ENCODE measurements around the gene MTCL1.

Gene MTCL1

DNA sequence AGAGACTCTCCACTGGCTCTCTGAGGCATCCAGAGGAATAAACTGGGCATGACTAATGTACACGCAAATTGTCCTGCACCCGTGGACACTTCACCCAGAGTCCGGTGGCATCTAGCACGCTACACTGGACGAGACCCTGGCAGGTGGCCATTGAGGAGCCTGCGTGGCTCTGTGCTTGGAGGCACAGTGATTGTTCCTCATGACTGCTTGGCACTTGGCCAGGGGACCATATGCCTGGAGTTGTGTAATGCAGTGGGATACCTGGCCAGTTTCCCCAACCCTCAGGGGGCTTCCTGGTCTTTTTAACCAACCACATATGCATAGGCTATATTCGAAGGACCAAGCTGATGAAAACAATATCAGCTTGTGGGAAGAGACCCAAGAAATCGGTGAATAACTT lies 66.6 kb downstream of the MTCL1 start:
- peak; percentile 29 for DNase-seq (ENCODE audit: low spot score)

DNA sequence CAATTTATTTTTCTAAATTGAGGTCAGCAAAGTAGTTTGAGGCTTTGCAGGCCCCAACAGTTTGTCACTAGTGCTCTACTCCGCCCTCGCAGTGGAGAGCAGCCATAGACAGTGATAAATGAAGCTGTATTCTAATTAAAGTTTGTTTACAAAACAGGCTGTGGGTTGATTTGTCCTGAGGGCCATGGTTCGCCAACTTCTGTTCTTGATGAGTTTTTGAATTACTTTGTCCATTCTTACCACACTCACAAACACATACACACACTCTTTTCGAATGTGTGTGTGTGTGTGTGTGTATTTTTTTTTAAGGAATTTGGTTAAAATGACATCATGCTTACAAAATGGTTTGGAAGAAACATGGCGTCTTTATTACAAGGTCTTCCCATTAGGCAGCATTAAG lies 68.6 kb downstream of the MTCL1 start:
- DNase-seq (ENCODE audit: low spot score), result no peak

DNA sequence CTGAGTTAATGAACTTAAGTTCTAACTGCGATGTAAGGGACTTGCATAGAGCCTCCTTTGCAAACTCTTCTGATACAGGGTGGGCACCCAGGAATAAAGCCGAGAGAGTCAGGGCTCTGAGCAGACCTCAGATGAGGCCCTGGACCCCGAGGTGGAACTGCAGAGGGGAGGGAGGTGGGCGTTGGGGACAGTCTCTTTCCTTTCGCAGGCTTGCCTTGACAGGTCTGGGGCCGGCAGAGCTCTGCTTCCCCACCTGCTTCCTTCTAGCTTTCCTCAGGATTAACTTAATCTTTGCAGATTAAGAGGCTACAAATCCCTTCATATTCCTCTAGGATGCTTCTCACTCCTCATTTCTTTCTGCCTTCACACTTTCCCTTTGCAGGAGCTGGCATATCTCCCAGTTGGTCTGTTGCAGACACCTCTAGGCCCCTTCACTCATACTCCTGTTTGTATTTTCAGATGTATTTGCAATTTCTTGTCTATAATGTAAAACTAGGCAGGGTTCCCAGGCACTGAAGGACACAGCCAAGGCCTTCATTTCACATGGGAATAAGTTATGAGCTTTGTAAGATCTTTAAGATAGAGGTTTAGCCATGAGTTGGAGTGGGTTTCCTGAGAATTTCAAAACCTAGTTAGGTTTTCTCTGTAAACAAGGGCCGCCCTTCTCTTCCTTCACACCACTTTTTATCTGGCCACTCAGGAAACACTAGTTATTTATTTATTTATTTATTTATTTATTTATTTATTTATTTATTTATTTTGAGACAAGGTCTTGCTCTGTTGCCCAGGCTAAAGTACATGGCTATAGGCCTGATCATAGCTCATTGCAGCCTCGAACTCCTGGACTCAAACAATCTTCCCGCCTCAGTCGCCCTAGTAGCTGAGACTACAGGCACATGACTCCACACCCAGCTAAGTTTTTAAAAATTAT lies 70.9 kb downstream of the MTCL1 start:
- no peak for DNase-seq (ENCODE audit: low spot score)

DNA sequence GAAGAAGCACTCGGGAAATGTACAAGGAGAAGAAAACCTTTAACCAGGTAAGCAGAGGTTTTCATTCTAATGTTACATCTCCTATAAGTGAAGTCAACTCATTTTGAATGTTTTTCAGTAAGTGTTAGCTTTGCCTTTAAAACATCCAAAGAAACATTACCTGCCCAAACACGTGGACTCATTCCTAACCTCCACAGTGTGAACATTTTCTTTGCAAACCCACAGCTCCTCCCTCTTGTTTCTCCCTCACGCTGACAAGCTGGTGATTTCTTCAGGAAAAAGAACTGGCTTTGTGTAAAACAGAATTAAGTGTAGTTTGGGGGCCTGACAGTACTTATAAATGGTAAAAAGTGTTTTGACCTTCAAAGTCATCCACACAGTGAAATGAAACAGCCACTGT lies 72.5 kb downstream of the MTCL1 start:
- DNase-seq (ENCODE audit: low spot score), result no peak

DNA sequence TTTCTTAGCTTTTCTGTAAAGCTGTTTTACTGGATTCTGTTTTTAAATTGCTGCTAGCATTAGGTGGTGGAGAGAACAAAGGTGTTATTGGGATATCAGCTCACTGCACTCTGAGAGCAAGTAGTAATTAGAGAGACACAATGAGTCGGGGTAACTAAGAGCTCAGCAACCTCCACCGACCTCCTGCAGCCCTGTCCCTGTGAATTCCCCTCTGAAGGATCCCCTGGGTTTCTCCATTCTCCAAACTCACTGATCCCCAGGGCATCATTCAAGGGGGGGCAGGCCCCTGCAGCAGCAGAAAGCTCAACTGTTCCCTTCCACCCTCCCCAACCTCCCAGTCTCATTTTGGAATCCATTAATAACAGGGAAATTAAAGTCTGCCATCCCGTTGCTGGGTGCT lies 73.0 kb downstream of the MTCL1 start:
- no peak for DNase-seq (ENCODE audit: low spot score)

DNA sequence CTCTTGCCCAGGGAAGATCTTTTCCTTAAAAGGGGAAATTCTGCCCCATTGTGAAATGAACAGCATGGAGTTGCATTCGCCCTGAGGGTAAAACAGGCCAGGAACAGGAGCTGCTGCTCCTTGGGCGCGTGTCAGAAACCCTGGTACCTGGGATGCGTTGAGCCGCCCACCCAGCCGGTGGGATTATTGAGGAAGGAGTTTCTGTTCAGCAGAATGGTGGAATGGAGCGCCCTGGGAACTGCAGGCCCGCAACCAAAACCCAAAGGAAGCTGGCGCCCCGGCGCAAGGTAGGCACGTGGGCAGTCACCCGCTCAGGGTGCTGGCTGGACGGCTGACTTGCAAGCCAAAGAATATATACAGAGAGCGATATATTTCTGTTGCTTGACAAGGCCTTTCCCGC lies 73.5 kb downstream of the MTCL1 start:
- DNase-seq (ENCODE audit: low spot score), result no peak

DNA sequence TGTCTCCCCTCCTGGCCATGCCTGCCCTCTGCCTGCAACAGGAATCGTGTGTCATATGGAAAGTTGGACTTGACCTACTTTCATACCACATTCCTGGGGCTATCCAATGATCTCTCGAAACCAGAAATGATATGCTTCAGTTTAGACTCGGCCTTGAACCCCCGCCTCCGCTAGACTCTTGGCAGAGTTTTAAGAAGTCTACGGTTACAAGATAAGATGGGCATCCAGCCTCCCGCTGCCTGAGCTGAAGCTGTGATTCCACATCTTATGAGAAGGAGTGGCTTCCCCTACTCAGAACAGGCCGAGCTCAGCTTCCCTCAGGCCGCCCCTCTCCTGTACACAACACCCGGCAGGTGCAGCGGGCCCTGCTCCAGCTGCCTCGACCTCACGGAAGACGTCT lies 73.9 kb downstream of the MTCL1 start:
- DNase-seq (ENCODE audit: low spot score), result no peak

DNA sequence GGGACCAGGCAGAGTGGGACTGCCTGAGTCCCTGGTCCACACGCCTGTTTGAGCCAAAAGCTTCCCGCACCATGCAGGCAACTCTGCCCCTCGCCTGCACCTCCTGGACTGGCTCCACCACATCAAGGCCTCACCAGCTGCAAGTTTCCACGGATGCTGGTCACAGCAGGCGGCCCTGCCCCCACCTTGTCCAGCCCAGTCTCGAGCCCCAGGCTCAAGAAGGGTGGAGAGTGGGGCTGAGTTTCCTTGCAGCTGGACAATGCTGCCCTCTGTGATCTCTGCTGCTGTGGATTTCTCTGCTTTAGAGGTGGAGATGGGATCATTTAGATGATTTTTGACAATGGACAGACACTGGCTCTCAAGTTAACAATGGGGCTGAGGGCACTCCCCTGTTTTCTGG lies 74.9 kb downstream of the MTCL1 start:
- DNase-seq (ENCODE audit: low spot score), result no peak

DNA sequence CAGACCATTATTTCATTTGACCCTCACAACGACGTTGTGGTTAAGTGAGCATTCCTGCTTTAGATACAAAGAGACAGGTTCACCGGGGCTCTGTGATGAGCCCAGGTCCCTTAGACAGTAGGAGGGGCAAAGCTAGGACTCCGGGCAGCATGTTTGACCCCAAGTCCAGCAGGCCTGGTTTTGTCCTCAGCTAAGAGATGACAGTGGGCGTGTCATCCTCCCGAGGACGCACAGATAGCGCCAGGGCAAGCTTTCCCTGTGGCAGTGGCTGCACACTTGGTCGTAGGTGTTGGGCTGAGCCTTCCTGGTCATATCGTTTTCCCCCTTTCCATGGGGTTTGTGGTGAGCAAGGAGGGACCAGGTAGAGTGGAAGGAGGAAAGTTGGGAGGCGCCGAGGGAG lies 76.3 kb downstream of the MTCL1 start:
- no peak for DNase-seq (ENCODE audit: low spot score)

DNA sequence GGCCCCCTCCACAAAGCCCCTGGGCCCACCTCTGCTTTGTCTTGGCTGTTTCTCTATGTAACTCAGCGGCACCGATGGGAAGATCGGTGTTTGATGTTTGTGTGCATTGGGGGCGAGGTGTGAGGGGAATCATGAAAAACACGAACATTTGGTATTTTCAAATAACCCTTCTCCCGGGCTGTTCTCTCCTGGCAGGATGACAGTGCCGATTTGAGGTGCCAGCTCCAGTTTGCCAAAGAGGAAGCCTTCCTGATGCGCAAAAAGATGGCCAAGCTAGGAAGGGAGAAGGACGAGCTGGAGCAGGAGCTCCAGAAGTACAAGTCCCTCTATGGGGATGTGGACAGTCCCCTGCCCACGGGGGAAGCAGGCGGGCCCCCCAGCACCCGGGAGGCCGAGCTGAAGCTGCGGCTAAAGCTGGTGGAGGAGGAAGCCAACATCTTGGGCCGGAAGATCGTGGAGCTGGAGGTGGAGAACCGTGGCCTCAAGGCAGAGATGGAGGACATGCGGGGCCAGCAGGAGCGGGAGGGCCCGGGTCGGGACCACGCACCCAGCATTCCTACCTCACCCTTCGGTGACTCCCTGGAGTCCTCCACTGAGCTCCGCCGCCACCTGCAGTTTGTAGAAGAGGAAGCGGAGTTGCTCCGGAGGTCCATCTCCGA lies 78.1 kb downstream of the MTCL1 start:
- DNase-seq (ENCODE audit: low spot score), result no peak

DNA sequence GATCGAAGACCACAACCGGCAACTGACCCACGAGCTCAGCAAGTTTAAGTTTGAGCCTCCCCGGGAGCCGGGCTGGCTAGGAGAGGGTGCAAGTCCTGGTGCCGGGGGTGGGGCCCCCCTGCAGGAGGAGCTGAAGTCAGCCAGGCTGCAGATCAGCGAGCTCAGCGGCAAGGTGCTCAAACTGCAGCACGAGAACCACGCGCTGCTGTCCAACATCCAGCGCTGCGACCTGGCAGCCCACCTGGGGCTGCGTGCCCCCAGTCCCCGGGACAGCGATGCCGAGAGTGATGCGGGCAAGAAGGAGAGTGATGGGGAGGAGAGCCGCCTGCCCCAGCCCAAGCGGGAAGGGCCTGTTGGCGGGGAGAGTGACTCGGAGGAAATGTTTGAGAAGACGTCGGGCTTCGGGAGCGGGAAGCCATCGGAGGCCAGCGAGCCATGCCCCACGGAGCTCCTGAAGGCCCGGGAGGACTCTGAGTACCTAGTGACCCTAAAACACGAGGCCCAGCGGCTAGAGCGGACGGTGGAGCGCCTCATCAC lies 78.7 kb downstream of the MTCL1 start:
- DNase-seq (ENCODE audit: low spot score), result no peak

DNA sequence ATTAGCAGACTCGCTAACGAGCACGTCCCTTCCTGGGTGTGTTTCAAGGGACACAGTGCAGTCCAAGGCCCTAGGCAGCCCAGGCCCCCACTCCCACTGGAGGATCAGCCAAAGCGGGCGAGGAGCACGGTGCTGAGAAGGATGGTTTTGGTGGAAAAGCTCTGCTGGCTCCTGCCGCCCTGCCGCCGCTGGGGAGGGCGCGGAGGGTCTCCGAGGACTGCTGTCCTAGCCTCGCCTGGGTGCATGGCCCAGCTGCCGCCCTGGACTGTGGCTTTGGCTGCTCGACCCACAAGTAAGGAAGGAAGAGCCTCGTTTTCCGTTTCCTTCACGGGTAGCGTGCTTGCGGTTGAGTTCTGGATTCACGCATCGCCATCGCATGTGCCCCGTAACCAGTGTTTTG lies 79.9 kb downstream of the MTCL1 start:
- no peak for DNase-seq (ENCODE audit: low spot score)

DNA sequence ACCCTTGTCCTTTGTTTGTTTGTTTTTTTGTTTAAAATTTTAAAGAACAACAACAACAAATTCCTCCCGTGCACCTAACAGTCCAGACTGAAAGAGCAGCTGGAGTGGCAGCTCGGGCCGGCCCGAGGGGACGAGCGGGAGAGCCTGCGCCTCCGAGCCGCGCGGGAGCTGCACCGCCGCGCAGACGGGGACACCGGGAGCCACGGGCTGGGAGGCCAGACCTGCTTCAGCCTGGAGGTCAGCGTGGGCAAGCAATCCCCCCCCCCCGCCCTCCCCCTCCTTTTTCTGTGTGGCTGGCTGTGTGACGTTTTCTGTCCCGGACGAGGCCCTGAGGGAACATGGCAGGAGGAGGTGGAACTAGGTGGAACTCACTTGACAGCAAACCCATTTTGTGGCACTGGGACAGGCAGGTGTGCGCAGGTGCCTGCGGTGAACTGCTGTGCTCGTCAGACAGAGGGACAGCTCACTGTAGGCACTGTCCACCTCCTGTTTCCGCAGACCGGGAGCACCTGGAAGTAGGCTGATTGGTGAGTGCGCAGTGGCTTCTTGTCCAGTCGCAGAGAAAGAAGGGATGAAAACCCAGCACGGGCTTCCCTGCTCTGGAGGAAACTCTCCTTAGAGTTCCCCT lies 80.6 kb downstream of the MTCL1 start:
- DNase-seq (ENCODE audit: low spot score), result no peak

DNA sequence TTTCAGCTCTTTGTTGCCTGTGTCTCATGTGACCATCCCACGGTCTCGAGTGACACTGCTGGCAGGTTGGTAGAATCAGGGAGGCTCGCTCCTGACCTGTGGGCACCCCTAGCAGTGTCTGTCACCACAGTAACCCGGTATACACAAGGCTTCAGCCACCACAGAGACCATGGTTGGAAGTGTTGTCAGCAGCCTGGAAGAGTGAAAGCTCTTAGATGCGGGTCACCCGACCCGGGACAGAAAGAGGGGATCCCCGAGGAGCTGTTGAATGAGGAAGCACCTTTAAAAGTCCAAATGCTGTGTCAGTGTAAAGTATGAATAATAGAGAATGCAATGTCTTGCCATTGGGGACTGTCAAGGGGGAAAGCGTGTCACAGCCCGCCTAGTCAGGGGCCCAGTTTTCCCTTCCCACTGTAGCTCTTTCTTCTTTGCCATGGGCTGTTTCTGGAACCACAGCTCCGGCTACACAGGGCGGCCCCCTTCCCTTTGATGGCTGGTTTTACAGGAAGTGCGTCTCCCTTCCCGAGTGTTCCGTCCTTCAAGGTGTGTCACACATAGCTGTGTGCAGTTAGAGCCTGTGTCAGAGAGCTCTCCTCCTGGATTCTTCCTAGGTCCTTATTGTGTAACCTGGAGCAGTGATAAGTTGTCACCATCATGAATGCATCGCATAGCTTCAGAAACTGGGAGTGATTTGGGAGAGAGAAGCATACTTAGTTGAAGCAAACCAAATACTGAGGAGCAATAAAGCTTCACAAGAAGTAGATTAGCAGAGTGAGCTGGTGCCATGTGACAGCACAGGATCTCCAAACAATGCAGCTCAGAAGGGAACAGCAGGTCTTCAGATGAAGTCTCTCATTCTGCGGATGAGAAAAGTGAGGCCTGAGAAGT lies 81.4 kb downstream of the MTCL1 start:
- DNase-seq (ENCODE audit: low spot score), result no peak

DNA sequence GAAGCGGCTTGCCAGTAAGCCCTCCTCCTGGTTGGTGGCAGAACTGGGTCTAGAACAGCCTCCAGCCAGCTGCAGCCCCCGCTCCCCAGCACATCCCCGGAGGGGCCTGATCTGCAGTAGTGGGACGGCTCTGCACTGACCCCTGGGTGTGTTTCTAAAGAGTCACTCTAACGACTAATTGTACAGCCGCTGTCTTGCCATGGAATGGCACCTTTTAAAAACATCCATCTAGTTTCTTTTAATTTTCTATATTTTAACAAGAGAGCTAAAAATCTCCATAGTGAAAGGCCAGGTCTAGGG lies 82.0 kb downstream of the MTCL1 start:
- no peak for DNase-seq (ENCODE audit: low spot score)

DNA sequence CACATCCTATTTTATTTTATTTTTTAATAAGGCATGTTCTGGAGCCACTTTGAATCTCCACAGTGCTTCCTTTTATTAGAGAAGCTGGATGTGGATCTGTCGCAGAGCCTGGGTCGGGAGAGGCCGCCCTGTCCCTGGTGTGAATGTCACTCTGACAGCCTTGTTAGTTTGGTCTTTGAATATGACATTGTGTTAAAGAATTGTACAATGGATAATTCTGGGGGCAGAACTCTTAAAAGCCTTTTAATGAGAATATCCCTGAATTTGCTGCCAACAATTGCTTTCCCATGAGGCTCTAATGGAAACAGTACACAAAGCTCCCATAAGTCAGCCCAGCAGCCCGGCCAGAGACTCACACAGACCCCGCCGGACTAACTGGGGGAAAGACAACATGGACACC lies 82.4 kb downstream of the MTCL1 start:
- DNase-seq (ENCODE audit: low spot score), result no peak

DNA sequence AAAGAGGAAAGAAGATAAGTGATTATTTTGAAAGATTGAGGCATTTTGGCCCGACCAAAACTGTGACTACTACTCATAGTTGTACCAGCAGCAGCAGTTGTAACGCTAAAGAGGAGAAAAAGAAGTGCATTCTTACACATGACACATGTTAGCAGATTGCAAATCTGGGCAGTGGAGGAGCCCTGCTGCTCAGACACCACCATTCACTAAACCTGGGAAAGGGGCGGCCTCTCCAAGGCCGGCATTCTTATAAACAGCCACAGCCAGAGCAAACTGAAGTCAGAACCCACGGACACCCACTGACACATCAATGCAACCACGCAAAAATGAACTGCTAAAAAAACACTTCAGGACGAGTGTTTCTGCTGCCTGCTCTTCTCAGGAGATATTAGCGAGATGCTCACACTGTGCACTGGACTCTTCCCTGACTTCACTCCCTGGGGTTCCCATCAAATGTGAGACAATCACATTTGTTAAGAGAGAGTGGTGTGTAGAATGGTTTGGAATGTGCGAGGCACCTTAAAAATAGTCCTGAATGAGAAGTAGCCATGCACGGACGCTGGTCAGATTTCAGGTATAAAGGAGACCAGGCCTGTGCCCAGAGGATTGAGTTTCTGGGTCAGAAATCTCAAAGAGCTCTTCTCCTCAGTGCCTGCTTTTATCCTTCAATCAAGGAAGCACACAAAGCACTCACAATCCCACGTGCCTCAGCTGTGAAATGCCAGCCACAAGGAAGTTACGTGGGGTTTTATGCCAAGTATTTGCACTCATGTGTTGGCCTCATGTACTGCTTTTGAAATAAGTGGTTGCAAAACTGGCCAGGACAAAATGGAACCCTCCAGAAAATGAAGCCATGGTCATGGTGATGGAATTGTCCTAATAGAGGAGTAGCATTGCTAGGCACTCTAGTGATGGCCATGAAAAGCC lies 83.4 kb downstream of the MTCL1 start:
- no peak for DNase-seq (ENCODE audit: low spot score)

DNA sequence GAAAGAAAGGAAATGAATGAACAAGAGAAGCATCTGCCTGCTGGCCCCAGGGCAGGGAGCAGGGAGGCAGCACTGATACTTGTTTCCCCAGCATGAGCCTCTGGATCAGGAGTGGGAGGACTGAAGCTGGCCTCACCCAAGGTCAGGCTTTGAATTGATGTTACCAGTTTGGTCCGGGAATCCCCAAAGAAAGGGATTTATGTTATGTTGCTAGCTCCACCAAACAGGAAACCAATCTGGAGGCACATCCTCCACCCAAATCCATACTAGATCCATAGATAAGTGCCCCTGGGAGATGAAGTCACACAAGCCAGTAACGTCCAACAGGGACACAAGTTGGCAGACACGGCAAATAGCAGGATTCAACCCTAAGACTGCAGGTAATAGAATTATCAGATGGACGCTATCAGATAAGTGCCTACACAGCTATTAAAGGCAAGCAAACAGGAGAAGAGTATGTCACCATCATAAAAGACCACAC lies 85.9 kb downstream of the MTCL1 start:
- no peak for DNase-seq (ENCODE audit: low spot score)

DNA sequence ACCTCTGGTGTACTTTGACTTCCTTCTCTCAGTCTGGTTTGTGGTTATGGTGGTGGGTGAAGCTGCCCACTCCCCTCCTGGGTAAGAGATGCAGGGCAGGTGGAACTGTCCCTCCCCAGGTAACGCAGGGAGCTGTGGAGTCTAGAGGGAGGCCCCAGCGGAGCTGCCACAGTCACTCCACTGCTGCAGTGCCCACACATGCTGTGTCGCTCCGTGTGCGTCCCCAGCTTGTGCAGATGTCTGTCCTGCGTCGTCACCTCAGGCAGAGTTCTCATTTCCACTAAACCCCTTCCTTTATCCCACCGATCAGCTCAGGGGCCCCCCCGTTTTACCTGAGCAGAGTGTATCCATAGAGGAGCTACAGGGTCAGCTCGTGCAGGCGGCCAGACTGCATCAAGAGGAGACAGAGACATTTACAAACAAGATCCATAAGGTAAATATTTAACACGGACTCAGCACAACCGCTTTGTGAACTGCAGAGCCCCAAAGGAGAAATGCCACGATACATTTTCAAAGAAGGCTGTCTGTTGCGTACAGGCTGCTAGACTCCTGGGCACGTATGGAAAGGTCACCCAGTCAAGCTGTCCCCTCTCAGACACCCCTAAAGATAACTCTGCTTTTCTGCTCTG lies 87.4 kb downstream of the MTCL1 start:
- DNase-seq (ENCODE audit: low spot score), result no peak

DNA sequence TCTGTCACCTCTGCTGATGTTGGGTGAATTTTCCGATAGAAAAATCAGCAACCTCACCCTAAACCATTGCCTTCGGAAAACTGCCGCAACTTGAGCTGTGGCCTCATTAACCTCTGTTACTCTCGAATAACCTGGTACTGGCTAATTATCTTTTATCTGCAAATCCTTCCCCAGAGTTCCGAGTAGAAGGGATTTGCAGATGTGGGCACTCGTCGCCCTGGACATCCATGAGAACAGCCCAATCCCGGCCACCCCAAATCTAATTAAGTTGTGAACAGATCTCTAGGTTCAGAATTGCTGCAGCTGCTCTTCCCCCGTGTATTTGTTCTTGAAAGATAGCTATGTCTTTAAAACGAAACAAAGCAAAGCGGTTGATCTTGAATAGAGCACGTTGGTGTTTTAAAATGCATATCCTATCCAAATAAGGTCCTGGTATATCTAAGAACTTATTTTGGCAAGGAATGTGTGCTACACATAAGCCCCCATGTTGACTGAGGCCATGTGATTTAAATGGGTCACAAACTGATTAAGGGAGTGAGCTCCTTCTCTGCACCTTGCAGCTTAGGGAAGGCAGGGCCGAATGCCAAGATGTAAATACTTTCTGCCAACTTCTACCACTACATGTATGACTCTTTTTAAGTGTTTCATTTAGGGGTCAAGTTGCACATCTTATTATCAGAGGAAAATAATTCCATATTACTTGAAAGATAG lies 88.2 kb downstream of the MTCL1 start:
- no peak for DNase-seq (ENCODE audit: low spot score)
